ENCODE results near the gene LTBP1.

DNA sequence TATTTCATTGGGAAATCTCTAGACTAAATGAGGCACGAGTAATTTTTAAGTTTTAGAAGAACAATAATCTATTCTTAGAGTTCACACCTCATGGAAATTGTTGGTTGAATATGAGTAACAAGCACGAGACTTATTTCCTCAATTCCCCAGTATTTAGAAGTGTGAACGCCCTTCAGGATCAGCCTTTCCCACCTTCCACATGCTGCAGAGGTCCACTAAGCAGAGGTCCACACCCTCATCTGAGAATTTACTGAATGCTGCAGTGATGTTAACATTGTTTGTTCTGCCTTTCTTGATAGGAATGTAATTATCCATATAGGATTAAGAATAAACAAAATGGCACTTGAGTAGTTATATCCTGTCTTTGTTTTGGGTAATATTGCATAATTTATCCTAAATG lies 41.8 kb downstream of the LTBP1 start:
- TF ChIP-seq, protein P1, sequence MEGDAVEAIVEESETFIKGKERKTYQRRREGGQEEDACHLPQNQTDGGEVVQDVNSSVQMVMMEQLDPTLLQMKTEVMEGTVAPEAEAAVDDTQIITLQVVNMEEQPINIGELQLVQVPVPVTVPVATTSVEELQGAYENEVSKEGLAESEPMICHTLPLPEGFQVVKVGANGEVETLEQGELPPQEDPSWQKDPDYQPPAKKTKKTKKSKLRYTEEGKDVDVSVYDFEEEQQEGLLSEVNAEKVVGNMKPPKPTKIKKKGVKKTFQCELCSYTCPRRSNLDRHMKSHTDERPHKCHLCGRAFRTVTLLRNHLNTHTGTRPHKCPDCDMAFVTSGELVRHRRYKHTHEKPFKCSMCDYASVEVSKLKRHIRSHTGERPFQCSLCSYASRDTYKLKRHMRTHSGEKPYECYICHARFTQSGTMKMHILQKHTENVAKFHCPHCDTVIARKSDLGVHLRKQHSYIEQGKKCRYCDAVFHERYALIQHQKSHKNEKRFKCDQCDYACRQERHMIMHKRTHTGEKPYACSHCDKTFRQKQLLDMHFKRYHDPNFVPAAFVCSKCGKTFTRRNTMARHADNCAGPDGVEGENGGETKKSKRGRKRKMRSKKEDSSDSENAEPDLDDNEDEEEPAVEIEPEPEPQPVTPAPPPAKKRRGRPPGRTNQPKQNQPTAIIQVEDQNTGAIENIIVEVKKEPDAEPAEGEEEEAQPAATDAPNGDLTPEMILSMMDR (CRISPR knock-in tag; IDR thresholded peaks at IDR 0.05), result no peak
- TF ChIP-seq CBFB (CRISPR knock-in tag; IDR thresholded peaks at IDR 0.05) (no peak), GABPA (IDR thresholded peaks at IDR 0.05; ENCODE audit: low read depth, low read length) (no peak), GABPA (CRISPR knock-in tag; IDR thresholded peaks at IDR 0.05; ENCODE audit: low read depth) (no peak), ZNF766 (CRISPR knock-in tag; IDR thresholded peaks at IDR 0.05; ENCODE audit: borderline replicate concordance) (no peak), EP300 (IDR thresholded peaks at IDR 0.05; ENCODE audit: low read depth in 2 of 2, low read length in 2 of 2) (no peak), EP300 (CRISPR knock-in tag; IDR thresholded peaks at IDR 0.05; ENCODE audit: borderline replicate concordance) (no peak)
- TF ChIP-seq, protein P2, sequence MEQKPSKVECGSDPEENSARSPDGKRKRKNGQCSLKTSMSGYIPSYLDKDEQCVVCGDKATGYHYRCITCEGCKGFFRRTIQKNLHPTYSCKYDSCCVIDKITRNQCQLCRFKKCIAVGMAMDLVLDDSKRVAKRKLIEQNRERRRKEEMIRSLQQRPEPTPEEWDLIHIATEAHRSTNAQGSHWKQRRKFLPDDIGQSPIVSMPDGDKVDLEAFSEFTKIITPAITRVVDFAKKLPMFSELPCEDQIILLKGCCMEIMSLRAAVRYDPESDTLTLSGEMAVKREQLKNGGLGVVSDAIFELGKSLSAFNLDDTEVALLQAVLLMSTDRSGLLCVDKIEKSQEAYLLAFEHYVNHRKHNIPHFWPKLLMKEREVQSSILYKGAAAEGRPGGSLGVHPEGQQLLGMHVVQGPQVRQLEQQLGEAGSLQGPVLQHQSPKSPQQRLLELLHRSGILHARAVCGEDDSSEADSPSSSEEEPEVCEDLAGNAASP (CRISPR knock-in tag; IDR thresholded peaks at IDR 0.05; ENCODE audit: borderline replicate concordance), result no peak
- TF ChIP-seq, protein P3, sequence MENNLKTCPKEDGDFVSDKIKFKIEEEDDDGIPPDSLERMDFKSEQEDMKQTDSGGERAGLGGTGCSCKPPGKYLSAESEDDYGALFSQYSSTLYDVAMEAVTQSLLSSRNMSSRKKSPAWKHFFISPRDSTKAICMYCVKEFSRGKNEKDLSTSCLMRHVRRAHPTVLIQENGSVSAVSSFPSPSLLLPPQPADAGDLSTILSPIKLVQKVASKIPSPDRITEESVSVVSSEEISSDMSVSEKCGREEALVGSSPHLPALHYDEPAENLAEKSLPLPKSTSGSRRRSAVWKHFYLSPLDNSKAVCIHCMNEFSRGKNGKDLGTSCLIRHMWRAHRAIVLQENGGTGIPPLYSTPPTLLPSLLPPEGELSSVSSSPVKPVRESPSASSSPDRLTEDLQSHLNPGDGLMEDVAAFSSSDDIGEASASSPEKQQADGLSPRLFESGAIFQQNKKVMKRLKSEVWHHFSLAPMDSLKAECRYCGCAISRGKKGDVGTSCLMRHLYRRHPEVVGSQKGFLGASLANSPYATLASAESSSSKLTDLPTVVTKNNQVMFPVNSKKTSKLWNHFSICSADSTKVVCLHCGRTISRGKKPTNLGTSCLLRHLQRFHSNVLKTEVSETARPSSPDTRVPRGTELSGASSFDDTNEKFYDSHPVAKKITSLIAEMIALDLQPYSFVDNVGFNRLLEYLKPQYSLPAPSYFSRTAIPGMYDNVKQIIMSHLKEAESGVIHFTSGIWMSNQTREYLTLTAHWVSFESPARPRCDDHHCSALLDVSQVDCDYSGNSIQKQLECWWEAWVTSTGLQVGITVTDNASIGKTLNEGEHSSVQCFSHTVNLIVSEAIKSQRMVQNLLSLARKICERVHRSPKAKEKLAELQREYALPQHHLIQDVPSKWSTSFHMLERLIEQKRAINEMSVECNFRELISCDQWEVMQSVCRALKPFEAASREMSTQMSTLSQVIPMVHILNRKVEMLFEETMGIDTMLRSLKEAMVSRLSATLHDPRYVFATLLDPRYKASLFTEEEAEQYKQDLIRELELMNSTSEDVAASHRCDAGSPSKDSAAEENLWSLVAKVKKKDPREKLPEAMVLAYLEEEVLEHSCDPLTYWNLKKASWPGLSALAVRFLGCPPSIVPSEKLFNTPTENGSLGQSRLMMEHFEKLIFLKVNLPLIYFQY (CRISPR knock-in tag; IDR thresholded peaks at IDR 0.05; ENCODE audit: borderline replicate concordance), result no peak

All from HepG2 (cell line).